B cell (primary cell): ENCODE results near the gene TRAM1L1. TPM values are rescaled to one million over a fixed set of nuclear protein-coding genes. Genes with fewer than 3 reads are reported as not detected.

ENCODE experiments used
- ATAC-seq: fragments of 200-7000 bp; cut with Tn5 transposase; one replicate; pipeline ENCODE4 v1.10.0; 2021; ENCODE audit warnings: low read depth, mild to moderate bottlenecking, moderate number of reproducible peaks, moderate library complexity
- CTCF ChIA-PET: fragments of 350-600 bp; sonication (Branson Sonifier 250); formaldehyde crosslinking; loops from one replicate; lab custom pipeline; 2021; ENCODE audit warnings: antibody characterized with exemption, inconsistent platforms; lab: Charles Lee
- POLR2A ChIA-PET: fragments of 350-600 bp; sonication (Branson Sonifier 250); formaldehyde crosslinking; loops from one replicate; lab custom pipeline; 2021; ENCODE audit warnings: antibody characterized with exemption; lab: Charles Lee
- DNase-seq: peaks from one replicate; pipeline ENCODE4 v3.0.0; 2013
- H2AFZ ChIP-seq: 2 replicates; pipeline ENCODE4 v1.6.1; 2012; ENCODE audit warnings: mild to moderate bottlenecking, low read depth, low read length; ENCODE audit not compliant: insufficient read depth, poor library complexity, severe bottlenecking
- H3K27ac ChIP-seq, 2 donors: 1 replicate in 1 of 2; 2 replicates in 1 of 2; pipeline ENCODE4 v1.5.1; 2012 to 2013; ENCODE audit warnings: low read length in 2 of 2, mild to moderate bottlenecking in 2 of 2, moderate library complexity in 1 of 2
- H3K27me3 ChIP-seq, 4 experiments: fragments of 200-600 bp in 1 of 4; sonication (generic) in 1 of 4; replicated peaks in 1 of 4; 1 replicate in 2 of 4; 2 replicates in 2 of 4; pipeline versions ENCODE4 v1.6.1 to v1.7.0; 2013 to 2016; ENCODE audit warnings: low read length in 3 of 4, mild to moderate bottlenecking in 2 of 4, mixed read lengths in 1 of 4, moderate library complexity in 1 of 4; ENCODE audit not compliant: insufficient read depth in 4 of 4, control insufficient read depth in 3 of 4; ENCODE audit errors: control extremely low read depth in 1 of 4
- H3K36me3 ChIP-seq, 2 experiments: replicated peaks in 1 of 2; 1 replicate in 1 of 2; 2 replicates in 1 of 2; pipeline versions ENCODE4 v1.6.1 to v1.7.1; 2013; ENCODE audit warnings: low read length in 1 of 2; ENCODE audit not compliant: insufficient read depth in 2 of 2, control insufficient read depth in 1 of 2; ENCODE audit errors: control extremely low read depth in 1 of 2, extremely low read depth in 1 of 2
- H3K4me1 ChIP-seq, 2 donors: fragments of 200-600 bp in 1 of 2; sonication (generic) in 1 of 2; 1 replicate in 1 of 2; 2 replicates in 1 of 2; pipeline versions ENCODE4 v1.5.1 to v1.6.1; 2013 to 2017; ENCODE audit warnings: low read length in 2 of 2; ENCODE audit not compliant: control insufficient read depth in 2 of 2, insufficient read depth in 2 of 2
- H3K4me2 ChIP-seq: replicated peaks from 2 replicates; pipeline ENCODE3; 2012; ENCODE audit warnings: mild to moderate bottlenecking, low read depth, low read length; ENCODE audit not compliant: poor library complexity, severe bottlenecking
- H3K4me3 ChIP-seq, 5 experiments: fragments of 200-600 bp in 1 of 5; sonication (generic) in 1 of 5; 1 replicate in 3 of 5; 2 replicates in 2 of 5; pipeline versions ENCODE4 v1.5.1 to v1.7.0; 2011 to 2016; ENCODE audit warnings: low read length in 4 of 5, mild to moderate bottlenecking in 4 of 5, low read depth in 2 of 5, control low read depth in 1 of 5, moderate library complexity in 1 of 5; ENCODE audit not compliant: insufficient read depth in 1 of 5; ENCODE audit errors: control extremely low read depth in 1 of 5, extremely low read depth in 1 of 5
- H3K79me2 ChIP-seq: fragments of 200-600 bp; sonication (generic); one replicate; pipeline ENCODE4 v1.6.0; 2016; ENCODE audit warnings: low read length; ENCODE audit not compliant: control insufficient read depth, insufficient read depth
- H3K9ac ChIP-seq: fragments of 200-600 bp; sonication (generic); 2 replicates; pipeline ENCODE4 v1.6.1; 2017; ENCODE audit warnings: mild to moderate bottlenecking, low read length, moderate library complexity
- H3K9me3 ChIP-seq, 3 donors: one replicate each; pipeline versions ENCODE4 v1.6.1 to v1.7.1; 2013; ENCODE audit warnings: low read length in 2 of 3; ENCODE audit not compliant: control insufficient read depth in 2 of 3, insufficient read depth in 1 of 3; ENCODE audit errors: control extremely low read depth in 1 of 3
- H4K20me1 ChIP-seq: 2 replicates; pipeline ENCODE4 v1.6.0; 2012; ENCODE audit warnings: mild to moderate bottlenecking, low read length; ENCODE audit not compliant: insufficient read depth, control insufficient read depth, poor library complexity, severe bottlenecking
- H3K27ac Mint-ChIP-seq: one replicate; pipeline ENCODE4 v1.8.0; 2021; ENCODE audit warnings: mixed read lengths
- H3K27me3 Mint-ChIP-seq: one replicate; pipeline ENCODE4 v1.8.0; 2021; ENCODE audit warnings: mixed read lengths
- H3K4me1 Mint-ChIP-seq: one replicate; pipeline ENCODE4 v1.8.0; 2021; ENCODE audit warnings: mixed read lengths
- H3K4me3 Mint-ChIP-seq: one replicate; pipeline ENCODE4 v1.8.0; 2021; ENCODE audit warnings: mixed read lengths
- H3K9me3 Mint-ChIP-seq: one replicate; pipeline ENCODE4 v1.8.0; 2022; ENCODE audit warnings: mixed read lengths; ENCODE audit not compliant: insufficient read depth
- EZH2 ChIP-seq: IDR thresholded peaks from 2 replicates; pipeline ENCODE4 v1.6.1; 2012; ENCODE audit warnings: borderline replicate concordance, low read depth, mild to moderate bottlenecking, moderate library complexity, low read length; ENCODE audit not compliant: insufficient read depth, poor library complexity, severe bottlenecking
- WGBS: methylation state at CpG from one replicate; pipeline ENCODE4 v1.1.5; 2013; ENCODE audit warnings: missing lambda C conversion rate; ENCODE audit not compliant: insufficient coverage; 5-methylcytosine and 5-hydroxymethylcytosine counted together
- intact Hi-C: fragments of 100-400 bp; cut with micrococcal nuclease; formaldehyde crosslinking; loops from one replicate; pipeline ENCODE4 v1.10.0; 2022
- polyA plus RNA-seq: library from polyadenylated mRNA; depleted of rRNA; stranded (reverse); fragments of >200 nt; gene quantifications from 2 replicates; pipeline ENCODE4 v1.2.3, GENCODE V29; 2012
- total RNA-seq, 2 donors: library from RNA; stranded (reverse); fragments of 120-200 nt in 1 of 2; gene quantifications; 1 replicate in 1 of 2; 2 replicates in 1 of 2; pipeline versions ENCODE4 v1.2.3 to v1.2.4, GENCODE V29; 2013 to 2022
- TF ChIP-seq, protein P1 (sequence below): fragments of 200-600 bp; IDR thresholded peaks from one replicate; pipeline ENCODE4 v1.8.0; 2022; ENCODE audit warnings: antibody characterized with exemption, mild to moderate bottlenecking

Gene TRAM1L1
- total and polyA plus RNA-seq, 2 donors (not counting 1 experiment from before 2014, with no cell fraction given), result not detected

DNA sequence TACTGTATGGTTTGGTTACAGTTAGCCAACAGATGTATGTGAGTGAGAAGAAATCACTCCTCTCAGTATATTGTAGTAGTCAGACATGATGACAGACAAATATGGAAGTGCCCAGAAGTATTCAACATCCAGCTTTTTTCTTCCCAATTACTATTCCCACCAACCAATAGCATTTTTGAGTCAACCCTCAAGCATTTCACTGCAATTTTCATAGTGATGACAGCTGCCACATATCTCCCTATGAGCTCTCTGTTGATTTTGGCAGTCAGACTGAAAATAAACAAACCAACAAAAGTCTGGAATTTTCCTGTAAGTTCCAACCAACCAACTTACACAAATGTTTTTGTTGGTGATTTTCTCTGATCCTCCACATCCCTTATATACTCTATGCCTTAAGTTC, 8.2 kb upstream of the TRAM1L1 start:
- ChIA-PET CTCF (no interaction called here), POLR2A (no interaction called here)
- Histone ChIP-seq H3K4me2 (no peak overlapping the region), H3K27me3 (no peaks in the 10 kb centered on the region), H2AFZ (no peak overlapping the region), H3K27ac (no peak overlapping the region), H3K9me3 (no peaks in the 10 kb centered on the region), H3K4me1 (no peaks in the 10 kb centered on the region), H4K20me1 (no peaks in the 10 kb centered on the region), H3K79me2 (no peaks in the 10 kb centered on the region), H3K36me3 (no peaks in the 10 kb centered on the region), H3K4me3 (no peak overlapping the region), H3K9ac (no peak overlapping the region)
- H3K4me3 Mint-ChIP-seq, result no peak overlapping the region
- ATAC-seq (no peak), DNase-seq (no peak)
- H3K4me1 Mint-ChIP-seq, result no peaks in the 10 kb centered on the region
- intact Hi-C loops, result no loop called here
- H3K27me3 Mint-ChIP-seq, result no peaks in the 10 kb centered on the region
- TF ChIP-seq, protein P1, sequence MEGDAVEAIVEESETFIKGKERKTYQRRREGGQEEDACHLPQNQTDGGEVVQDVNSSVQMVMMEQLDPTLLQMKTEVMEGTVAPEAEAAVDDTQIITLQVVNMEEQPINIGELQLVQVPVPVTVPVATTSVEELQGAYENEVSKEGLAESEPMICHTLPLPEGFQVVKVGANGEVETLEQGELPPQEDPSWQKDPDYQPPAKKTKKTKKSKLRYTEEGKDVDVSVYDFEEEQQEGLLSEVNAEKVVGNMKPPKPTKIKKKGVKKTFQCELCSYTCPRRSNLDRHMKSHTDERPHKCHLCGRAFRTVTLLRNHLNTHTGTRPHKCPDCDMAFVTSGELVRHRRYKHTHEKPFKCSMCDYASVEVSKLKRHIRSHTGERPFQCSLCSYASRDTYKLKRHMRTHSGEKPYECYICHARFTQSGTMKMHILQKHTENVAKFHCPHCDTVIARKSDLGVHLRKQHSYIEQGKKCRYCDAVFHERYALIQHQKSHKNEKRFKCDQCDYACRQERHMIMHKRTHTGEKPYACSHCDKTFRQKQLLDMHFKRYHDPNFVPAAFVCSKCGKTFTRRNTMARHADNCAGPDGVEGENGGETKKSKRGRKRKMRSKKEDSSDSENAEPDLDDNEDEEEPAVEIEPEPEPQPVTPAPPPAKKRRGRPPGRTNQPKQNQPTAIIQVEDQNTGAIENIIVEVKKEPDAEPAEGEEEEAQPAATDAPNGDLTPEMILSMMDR, result no peak
- TF ChIP-seq EZH2, result no peak
- peaks cover 2% of the 10 kb centered on the region for H3K9me3 Mint-ChIP-seq
- no peak overlapping the region for H3K27ac Mint-ChIP-seq

DNA sequence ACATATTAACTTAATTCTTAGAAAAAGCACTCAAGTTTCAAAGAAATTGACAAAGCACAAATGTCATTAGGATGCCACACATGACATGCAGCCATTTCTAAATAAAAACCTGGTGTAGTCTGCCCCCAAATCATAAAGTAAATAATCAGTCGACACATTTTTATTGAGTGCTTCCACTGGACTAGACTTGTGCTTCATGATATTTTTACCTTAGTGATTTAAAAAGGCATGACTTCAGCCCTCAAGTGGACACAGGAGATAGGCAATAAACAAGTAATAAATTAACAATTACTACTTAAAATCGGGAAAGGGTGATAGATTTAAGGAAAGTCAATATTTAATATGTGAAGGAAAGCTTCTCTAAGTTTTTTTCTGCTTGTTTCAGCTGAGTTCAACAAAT, 7.6 kb downstream of the TRAM1L1 start:
- no peaks in the 10 kb centered on the region for H3K9me3 ChIP-seq
- no peak overlapping the region for H3K27ac Mint-ChIP-seq
- no peaks in the 10 kb centered on the region for H3K36me3 ChIP-seq
- TF ChIP-seq, protein P1, result no peak
- no peak for TF ChIP-seq EZH2
- WGBS, result no CpG with 5 or more reads among the region's 2 CpGs
- DNase-seq (no peak), ATAC-seq (no peak)
- H3K9me3 Mint-ChIP-seq, result no peaks in the 10 kb centered on the region
- H3K27me3 ChIP-seq, result no peaks in the 10 kb centered on the region
- no peak overlapping the region for H3K4me3 ChIP-seq
- intact Hi-C loops, result no loop called here
- no peak overlapping the region for H2AFZ ChIP-seq
- no peaks in the 10 kb centered on the region for H3K27me3 Mint-ChIP-seq
- POLR2A ChIA-PET, result no interaction called here
- no peak overlapping the region for H3K9ac ChIP-seq
- H3K4me1 Mint-ChIP-seq, result no peaks in the 10 kb centered on the region
- no peaks in the 10 kb centered on the region for H3K4me1 ChIP-seq
- H3K4me3 Mint-ChIP-seq, result no peak overlapping the region
- H3K27ac ChIP-seq, result no peak overlapping the region
- no peaks in the 10 kb centered on the region for H3K79me2 ChIP-seq
- no peaks in the 10 kb centered on the region for H4K20me1 ChIP-seq
- H3K4me2 ChIP-seq, result no peak overlapping the region
- CTCF ChIA-PET, result no interaction called here
